ENCODE data around the gene TXNDC11.

TXNDC11 gene

DNA sequence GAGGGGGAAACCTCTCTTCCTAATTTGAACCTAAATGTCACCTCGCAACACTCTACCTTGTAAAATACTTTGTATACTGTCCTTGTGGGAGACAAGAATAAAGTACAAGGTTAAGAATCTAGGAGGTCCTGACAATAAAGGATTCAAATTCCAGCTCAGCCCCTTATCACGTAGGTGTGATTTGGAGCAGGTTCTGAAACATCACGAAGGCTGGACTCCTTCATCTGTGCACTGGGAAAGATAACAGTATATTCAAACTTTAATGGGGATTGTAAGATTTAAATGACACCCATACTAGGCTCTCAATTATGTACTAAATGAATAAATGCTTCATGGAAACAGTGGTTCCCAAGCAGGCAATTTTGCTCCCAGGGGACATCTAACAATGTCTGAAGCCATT, 2.1 kb downstream of the TXNDC11 start:
- Histone ChIP-seq H3K4me3 (IDR thresholded peaks at IDR 0.05; ENCODE audit: insufficient read depth, low read depth, low read length) (no peak overlapping the region), H3K36me3 (ENCODE audit: insufficient read depth) (0 out of 2 replicates have a peak, but pooled peaks cover 2% of the 10 kb centered on the region), H3K27me3 (ENCODE audit: insufficient read depth, low read depth) (no peaks in the 10 kb centered on the region), H3K9ac (peak overlapping the region; percentile 90; the same call in 1 of the 2 replicates), H3K79me2 (ENCODE audit: insufficient read depth, low read depth) (peaks cover 67% of the 10 kb centered on the region), H3K27ac (peak overlapping the region; percentile 73), H4K20me1 (ENCODE audit: insufficient read depth) (no peaks in the 10 kb centered on the region), H2AFZ (ENCODE audit: low read depth) (no peak overlapping the region), H3K4me1 (ENCODE audit: low read depth, poor library complexity, severe bottlenecking) (peaks cover 79% of the 10 kb centered on the region), H3K4me2 (peak overlapping the region; percentile 79)
- TF ChIP-seq, protein P1, sequence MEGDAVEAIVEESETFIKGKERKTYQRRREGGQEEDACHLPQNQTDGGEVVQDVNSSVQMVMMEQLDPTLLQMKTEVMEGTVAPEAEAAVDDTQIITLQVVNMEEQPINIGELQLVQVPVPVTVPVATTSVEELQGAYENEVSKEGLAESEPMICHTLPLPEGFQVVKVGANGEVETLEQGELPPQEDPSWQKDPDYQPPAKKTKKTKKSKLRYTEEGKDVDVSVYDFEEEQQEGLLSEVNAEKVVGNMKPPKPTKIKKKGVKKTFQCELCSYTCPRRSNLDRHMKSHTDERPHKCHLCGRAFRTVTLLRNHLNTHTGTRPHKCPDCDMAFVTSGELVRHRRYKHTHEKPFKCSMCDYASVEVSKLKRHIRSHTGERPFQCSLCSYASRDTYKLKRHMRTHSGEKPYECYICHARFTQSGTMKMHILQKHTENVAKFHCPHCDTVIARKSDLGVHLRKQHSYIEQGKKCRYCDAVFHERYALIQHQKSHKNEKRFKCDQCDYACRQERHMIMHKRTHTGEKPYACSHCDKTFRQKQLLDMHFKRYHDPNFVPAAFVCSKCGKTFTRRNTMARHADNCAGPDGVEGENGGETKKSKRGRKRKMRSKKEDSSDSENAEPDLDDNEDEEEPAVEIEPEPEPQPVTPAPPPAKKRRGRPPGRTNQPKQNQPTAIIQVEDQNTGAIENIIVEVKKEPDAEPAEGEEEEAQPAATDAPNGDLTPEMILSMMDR (conservative IDR thresholded peaks at IDR 0.05; ENCODE audit: low read depth, low read length), result no peak

- Histone ChIP-seq H3K36me3 (ENCODE audit: insufficient read depth) (peaks cover 13% of the 10 kb centered on the region; the same call in 1 of the 2 replicates), H3K79me2 (ENCODE audit: insufficient read depth, low read depth) (peaks cover 82% of the 10 kb centered on the region), H3K27me3 (ENCODE audit: insufficient read depth, low read depth) (no peaks in the 10 kb centered on the region), H3K4me1 (ENCODE audit: low read depth, poor library complexity, severe bottlenecking) (peaks cover 79% of the 10 kb centered on the region), H2AFZ (ENCODE audit: low read depth) (no peak overlapping the region), H4K20me1 (ENCODE audit: insufficient read depth) (no peaks in the 10 kb centered on the region), H3K9ac (no peak overlapping the region; the same call in 1 of the 2 replicates), H3K4me2 (peak overlapping the region; percentile 79), H3K4me3 (IDR thresholded peaks at IDR 0.05; ENCODE audit: insufficient read depth, low read depth, low read length) (no peak overlapping the region), H3K27ac (peak overlapping the region; percentile 73; the same call in 1 of the 2 replicates)
- TF ChIP-seq, protein P1 (conservative IDR thresholded peaks at IDR 0.05; ENCODE audit: low read depth, low read length), result no peak
These were observed 3.7 kb downstream of the TXNDC11 start for GRCh38 chr16:11738742-11739544.

- Histone ChIP-seq H4K20me1 (ENCODE audit: insufficient read depth) (no peaks in the 10 kb centered on the region), H3K4me3 (IDR thresholded peaks at IDR 0.05; ENCODE audit: insufficient read depth, low read depth, low read length) (no peak overlapping the region), H3K4me2 (peak overlapping the region; percentile 79), H3K36me3 (ENCODE audit: insufficient read depth) (peaks cover 23% of the 10 kb centered on the region; the same call in 1 of the 2 replicates), H3K27ac (peak overlapping the region; percentile 1; the same call in 1 of the 2 replicates), H3K9ac (no peak overlapping the region), H3K4me1 (ENCODE audit: low read depth, poor library complexity, severe bottlenecking) (peaks cover 83% of the 10 kb centered on the region), H3K79me2 (ENCODE audit: insufficient read depth, low read depth) (peaks cover 94% of the 10 kb centered on the region), H3K27me3 (ENCODE audit: insufficient read depth, low read depth) (no peaks in the 10 kb centered on the region), H2AFZ (ENCODE audit: low read depth) (no peak overlapping the region)
- TF ChIP-seq, protein P1 (conservative IDR thresholded peaks at IDR 0.05; ENCODE audit: low read depth, low read length), result no peak
These were observed 4.9 kb downstream of the TXNDC11 start for GRCh38 chr16:11737713-11738112.

GRCh38 chr16:11736903-11737302, 5.8 kb downstream of the TXNDC11 start:
- H3K27me3 ChIP-seq (ENCODE audit: insufficient read depth, low read depth), result no peaks in the 10 kb centered on the region
- no peak overlapping the region for H3K4me3 ChIP-seq (IDR thresholded peaks at IDR 0.05; ENCODE audit: insufficient read depth, low read depth, low read length)
- H4K20me1 ChIP-seq (ENCODE audit: insufficient read depth), result no peaks in the 10 kb centered on the region
- peak overlapping the region; percentile 61 for H3K27ac ChIP-seq
- H3K4me1 ChIP-seq (ENCODE audit: low read depth, poor library complexity, severe bottlenecking), result peaks cover 91% of the 10 kb centered on the region
- TF ChIP-seq, protein P1 (conservative IDR thresholded peaks at IDR 0.05; ENCODE audit: low read depth, low read length), result no peak
- H3K79me2 ChIP-seq (ENCODE audit: insufficient read depth, low read depth), result peaks cover 98% of the 10 kb centered on the region
- H2AFZ ChIP-seq (ENCODE audit: low read depth), result no peak overlapping the region
- H3K9ac ChIP-seq, result no peak overlapping the region
- peaks cover 31% of the 10 kb centered on the region; the same call in 1 of the 2 replicates for H3K36me3 ChIP-seq (ENCODE audit: insufficient read depth)
- H3K4me2 ChIP-seq, result peak overlapping the region; percentile 79
